Measurements from ENCODE around the gene ABCC4.

DNA sequence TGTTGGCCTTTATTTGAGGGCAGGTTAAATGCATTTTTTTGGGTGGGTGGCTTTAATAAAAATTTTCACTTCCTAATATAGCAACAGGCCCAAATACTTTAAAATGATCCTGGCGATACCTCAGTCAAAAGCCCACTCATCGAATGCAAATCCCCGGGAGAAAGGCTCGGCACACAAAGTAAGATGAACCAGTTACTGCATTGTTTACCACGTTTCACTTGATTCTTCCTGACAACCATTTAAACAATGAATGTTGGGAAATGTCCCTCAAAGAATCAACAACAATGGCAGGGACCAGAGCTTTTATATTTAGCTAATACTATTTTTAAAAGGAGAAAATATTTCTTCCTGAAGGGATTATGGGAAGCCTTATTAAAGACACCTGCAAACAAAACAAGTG lies 187.7 kb downstream of the ABCC4 start:
- TF ChIP-seq, protein P1, sequence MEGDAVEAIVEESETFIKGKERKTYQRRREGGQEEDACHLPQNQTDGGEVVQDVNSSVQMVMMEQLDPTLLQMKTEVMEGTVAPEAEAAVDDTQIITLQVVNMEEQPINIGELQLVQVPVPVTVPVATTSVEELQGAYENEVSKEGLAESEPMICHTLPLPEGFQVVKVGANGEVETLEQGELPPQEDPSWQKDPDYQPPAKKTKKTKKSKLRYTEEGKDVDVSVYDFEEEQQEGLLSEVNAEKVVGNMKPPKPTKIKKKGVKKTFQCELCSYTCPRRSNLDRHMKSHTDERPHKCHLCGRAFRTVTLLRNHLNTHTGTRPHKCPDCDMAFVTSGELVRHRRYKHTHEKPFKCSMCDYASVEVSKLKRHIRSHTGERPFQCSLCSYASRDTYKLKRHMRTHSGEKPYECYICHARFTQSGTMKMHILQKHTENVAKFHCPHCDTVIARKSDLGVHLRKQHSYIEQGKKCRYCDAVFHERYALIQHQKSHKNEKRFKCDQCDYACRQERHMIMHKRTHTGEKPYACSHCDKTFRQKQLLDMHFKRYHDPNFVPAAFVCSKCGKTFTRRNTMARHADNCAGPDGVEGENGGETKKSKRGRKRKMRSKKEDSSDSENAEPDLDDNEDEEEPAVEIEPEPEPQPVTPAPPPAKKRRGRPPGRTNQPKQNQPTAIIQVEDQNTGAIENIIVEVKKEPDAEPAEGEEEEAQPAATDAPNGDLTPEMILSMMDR (IDR thresholded peaks at IDR 0.05; ENCODE audit: poor library complexity, severe bottlenecking): no peak
- TF ChIP-seq REST (IDR thresholded peaks at IDR 0.05; ENCODE audit: borderline replicate concordance): no peak
- no peak for TF ChIP-seq TAF1 (IDR thresholded peaks at IDR 0.05; ENCODE audit: low read depth)
- no peak for TF ChIP-seq MXI1 (conservative IDR thresholded peaks at IDR 0.05; ENCODE audit: poor library complexity, severe bottlenecking)

All from neural cell (in vitro differentiated cells).